Vagina (tissue), 2 donors: ENCODE measurements around the gene SMARCA2. TPM values are rescaled to one million over a fixed set of nuclear protein-coding genes. Genes with fewer than 3 reads are reported as not detected.

ENCODE experiments used
- DNase-seq, 2 donors: peaks; one replicate each; pipeline ENCODE4 v3.0.0-alpha.2; 2017; ENCODE audit errors: extremely low spot score in 2 of 2
- H3K27ac ChIP-seq: fragments of 200-600 bp; sonication (generic); one replicate; pipeline ENCODE4 v1.5.1; 2019
- H3K27me3 ChIP-seq: fragments of 200-600 bp; sonication (generic); one replicate; pipeline ENCODE4 v1.5.1; 2019
- H3K36me3 ChIP-seq, 2 donors: fragments of 200-600 bp; sonication (generic); one replicate each; pipeline ENCODE4 v1.5.1; 2017 to 2019
- H3K4me1 ChIP-seq: fragments of 200-600 bp; sonication (generic); one replicate; pipeline ENCODE4 v1.5.1; 2019
- H3K4me3 ChIP-seq, 2 donors: fragments of 200-600 bp; sonication (generic); 1 replicate in 1 of 2; 2 replicates in 1 of 2; pipeline ENCODE4 v1.5.1; 2016 to 2019
- H3K9me3 ChIP-seq: fragments of 200-600 bp; sonication (generic); one replicate; pipeline ENCODE4 v1.5.1; 2019
- CTCF ChIP-seq, 3 experiments: fragments of 450-650 bp in 2 of 3; fragments of 200-600 bp in 1 of 3; sonication (generic) in 1 of 3; IDR thresholded peaks; one replicate each; pipeline ENCODE4 v1.5.1; 2017 to 2019; ENCODE audit warnings: antibody characterized with exemption in 3 of 3, mild to moderate bottlenecking in 2 of 3, moderate library complexity in 2 of 3
- POLR2A ChIP-seq, 2 donors: fragments of 450-650 bp; IDR thresholded peaks; one replicate each; pipeline ENCODE4 v1.6.1; 2017; ENCODE audit warnings: antibody characterized with exemption in 2 of 2, mild to moderate bottlenecking in 2 of 2, moderate library complexity in 2 of 2
- POLR2AphosphoS5 ChIP-seq, 2 donors: sonication (generic); formaldehyde crosslinking; IDR thresholded peaks; one replicate each; pipeline ENCODE4 v1.9.0; 2017; ENCODE audit warnings: antibody characterized with exemption in 2 of 2, mild to moderate bottlenecking in 2 of 2, low read depth in 1 of 2; ENCODE audit not compliant: insufficient read depth in 1 of 2
- intact Hi-C: fragments of 100-400 bp; cut with DNase I; formaldehyde crosslinking; loops from one replicate; pipeline ENCODE4 v1.15.1; 2023
- total RNA-seq: library from RNA; depleted of rRNA; stranded (reverse); fragments of >200 nt; gene quantifications from one replicate; pipeline ENCODE4 v1.2.3, GENCODE V29; 2016

Gene SMARCA2
- total RNA-seq, 1 donor from 2014 or later, result 98.0 TPM

DNA sequence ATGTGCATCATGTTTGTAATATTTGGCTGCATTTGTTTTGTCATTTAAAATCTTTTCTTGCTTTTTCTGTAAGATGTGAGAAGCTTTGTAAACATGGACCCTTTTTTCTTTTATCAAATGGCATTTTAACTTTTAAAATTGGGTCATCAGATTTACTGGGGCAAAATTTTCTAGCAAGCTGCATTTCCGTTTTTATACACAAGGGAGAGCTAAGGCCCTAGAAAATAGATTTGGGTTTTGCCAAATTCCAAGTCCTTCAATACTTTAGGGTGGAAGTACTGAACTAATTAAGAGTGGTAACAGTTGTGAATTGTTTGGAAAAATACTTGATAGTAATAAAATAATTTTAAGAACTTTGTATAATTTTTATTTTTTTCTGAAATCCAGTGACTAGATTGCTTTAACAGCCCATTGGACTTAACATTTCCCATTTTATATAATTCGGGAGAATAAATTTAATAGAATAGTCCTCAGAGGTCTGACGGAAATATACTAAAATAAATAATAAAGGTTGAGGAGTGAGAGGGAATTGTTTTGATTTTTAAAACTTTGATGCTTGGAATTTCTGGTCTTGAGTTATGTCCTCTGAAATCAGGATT lies 117.4 kb downstream of the SMARCA2 start:
- no peak overlapping the region for H3K27ac ChIP-seq
- DNase-seq, result no peak
- H3K9me3 ChIP-seq, result no peaks in the 10 kb centered on the region
- H3K4me1 ChIP-seq, result peaks cover 17% of the 10 kb centered on the region
- H3K36me3 ChIP-seq, result peaks cover 0 to 6% of the 10 kb centered on the region in 2 donors
- no peaks in the 10 kb centered on the region for H3K27me3 ChIP-seq
- H3K4me3 ChIP-seq, result no peak overlapping the region
- intact Hi-C loops, result no loop called here
- TF ChIP-seq POLR2A (IDR thresholded peaks at IDR 0.05), result no peak
- TF ChIP-seq POLR2AphosphoS5 (IDR thresholded peaks at IDR 0.05; ENCODE audit: insufficient read depth in 1 of 2, low read depth in 1 of 2), result no peak
- TF ChIP-seq CTCF (IDR thresholded peaks at IDR 0.05), result peak; percentile 32 to 67 (median 47)

- intact Hi-C loops, result no loop called here
- Histone ChIP-seq H3K4me1 (peaks cover 5% of the 10 kb centered on the region), H3K27ac (no peak overlapping the region), H3K9me3 (no peaks in the 10 kb centered on the region), H3K27me3 (no peaks in the 10 kb centered on the region), H3K36me3 (peaks cover 0 to 6% of the 10 kb centered on the region in 2 donors), H3K4me3 (no peak overlapping the region)
- TF ChIP-seq POLR2AphosphoS5 (IDR thresholded peaks at IDR 0.05; ENCODE audit: insufficient read depth in 1 of 2, low read depth in 1 of 2), result no peak
- TF ChIP-seq CTCF (IDR thresholded peaks at IDR 0.05), result no peak
- TF ChIP-seq POLR2A (IDR thresholded peaks at IDR 0.05), result no peak
- DNase-seq, result no peak
These were observed 119.2 kb downstream of the SMARCA2 start for GRCh38 chr9:2134391-2134790.

DNA sequence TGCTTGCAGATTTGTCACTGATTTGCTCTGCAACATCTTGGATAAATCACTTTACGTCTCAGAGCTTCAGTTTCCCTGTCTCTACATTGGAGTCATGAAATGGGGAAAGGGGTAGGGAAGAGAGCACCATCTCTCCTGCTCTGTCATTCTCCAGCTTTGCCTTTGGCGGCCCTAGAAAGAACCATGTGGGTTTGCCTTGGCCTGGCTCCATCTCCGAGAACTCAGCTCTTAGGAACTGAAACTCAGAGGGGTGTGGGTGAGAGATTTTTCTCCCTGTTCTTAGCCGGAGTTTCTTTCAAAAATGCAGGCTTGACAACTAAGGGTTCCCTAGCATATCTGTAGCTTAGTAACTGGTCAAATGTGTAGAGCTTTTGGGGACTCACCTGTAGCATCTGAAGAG lies 123.5 kb downstream of the SMARCA2 start:
- intact Hi-C loops, result no loop called here
- H3K4me3 ChIP-seq, result no peak overlapping the region
- TF ChIP-seq POLR2AphosphoS5 (IDR thresholded peaks at IDR 0.05; ENCODE audit: insufficient read depth in 1 of 2, low read depth in 1 of 2), result no peak
- no peak for TF ChIP-seq CTCF (IDR thresholded peaks at IDR 0.05)
- TF ChIP-seq POLR2A (IDR thresholded peaks at IDR 0.05), result no peak
- peaks cover 0 to 10% of the 10 kb centered on the region in 2 donors for H3K36me3 ChIP-seq
- H3K9me3 ChIP-seq, result no peaks in the 10 kb centered on the region
- no peaks in the 10 kb centered on the region for H3K4me1 ChIP-seq
- no peaks in the 10 kb centered on the region for H3K27me3 ChIP-seq
- H3K27ac ChIP-seq, result no peak overlapping the region
- DNase-seq, result no peak

- intact Hi-C loops, result no loop called here
- Histone ChIP-seq H3K36me3 (peaks cover 0 to 10% of the 10 kb centered on the region in 2 donors), H3K27ac (no peak overlapping the region), H3K9me3 (no peaks in the 10 kb centered on the region), H3K4me3 (no peak overlapping the region), H3K4me1 (no peaks in the 10 kb centered on the region), H3K27me3 (no peaks in the 10 kb centered on the region)
- DNase-seq, result no peak
- TF ChIP-seq POLR2A (IDR thresholded peaks at IDR 0.05), result no peak
- no peak for TF ChIP-seq CTCF (IDR thresholded peaks at IDR 0.05)
- no peak for TF ChIP-seq POLR2AphosphoS5 (IDR thresholded peaks at IDR 0.05; ENCODE audit: insufficient read depth in 1 of 2, low read depth in 1 of 2)
These were observed 125.6 kb downstream of the SMARCA2 start for GRCh38 chr9:2140600-2141223.

- DNase-seq, result no peak
- H3K4me3 ChIP-seq, result no peak overlapping the region
- H3K4me1 ChIP-seq, result no peaks in the 10 kb centered on the region
- H3K27ac ChIP-seq, result no peak overlapping the region
- intact Hi-C loops, result no loop called here
- H3K36me3 ChIP-seq, result peaks cover 0 to 7% of the 10 kb centered on the region in 2 donors
- H3K9me3 ChIP-seq, result no peaks in the 10 kb centered on the region
- H3K27me3 ChIP-seq, result no peaks in the 10 kb centered on the region
- TF ChIP-seq POLR2A (IDR thresholded peaks at IDR 0.05) (no peak), CTCF (IDR thresholded peaks at IDR 0.05) (no peak), POLR2AphosphoS5 (IDR thresholded peaks at IDR 0.05; ENCODE audit: insufficient read depth in 1 of 2, low read depth in 1 of 2) (no peak)
These were observed 127.1 kb downstream of the SMARCA2 start for GRCh38 chr9:2142212-2142611.
